ENCODE results near the gene CAGE1.
"Not testable (repeated sequence)": the region's sequence is repeated elsewhere in the genome, so short reads cannot be mapped to it uniquely, and the experiment has no call there.

Gene CAGE1

GRCh38 chr6:7339007-7339732 is 50.4 kb downstream of the CAGE1 start:
- not testable (repeated sequence) for H3F3A ChIP-seq (ENCODE audit: control insufficient read depth, insufficient read depth); H3K4me3 ChIP-seq (ENCODE audit: low read length); H3K79me2 ChIP-seq (ENCODE audit: control insufficient read depth, low read length); H3K27ac ChIP-seq (ENCODE audit: low read depth, low read length); H3K9me3 ChIP-seq (ENCODE audit: control insufficient read depth, insufficient read depth, low read length); H3K4me1 ChIP-seq (ENCODE audit: control insufficient read depth, low read length); H4K20me1 ChIP-seq (ENCODE audit: control insufficient read depth, insufficient read depth, low read depth, low read length); H3K36me3 ChIP-seq (ENCODE audit: control insufficient read depth, low read length); H3K9me2 ChIP-seq (replicated peaks; ENCODE audit: control insufficient read depth, low read length); H3K4me2 ChIP-seq (ENCODE audit: low read length)
- peak; percentile 59 for TF ChIP-seq CTCF (IDR thresholded peaks at IDR 0.05; ENCODE audit: low read depth, low read length, poor library complexity, severe bottlenecking)
- peaks cover 17% of the 10 kb centered on the region; the same call in 1 of the 2 replicates for H3K27me3 ChIP-seq (ENCODE audit: control insufficient read depth, low read length)

GRCh38 chr6:7338031-7338430 is 51.5 kb downstream of the CAGE1 start:
- Histone ChIP-seq H3K27ac (ENCODE audit: low read depth, low read length) (no peak overlapping the region), H3K4me1 (ENCODE audit: control insufficient read depth, low read length) (no peaks in the 10 kb centered on the region), H3K9me2 (replicated peaks; ENCODE audit: control insufficient read depth, low read length) (no peaks in the 10 kb centered on the region), H3K4me3 (ENCODE audit: low read length) (no peak overlapping the region), H3K4me2 (ENCODE audit: low read length) (no peak overlapping the region), H4K20me1 (ENCODE audit: control insufficient read depth, insufficient read depth, low read depth, low read length) (no peaks in the 10 kb centered on the region), H3F3A (ENCODE audit: control insufficient read depth, insufficient read depth) (no peaks in the 10 kb centered on the region), H3K36me3 (ENCODE audit: control insufficient read depth, low read length) (no peaks in the 10 kb centered on the region), H3K79me2 (ENCODE audit: control insufficient read depth, low read length) (no peaks in the 10 kb centered on the region), H3K9me3 (ENCODE audit: control insufficient read depth, insufficient read depth, low read length) (no peaks in the 10 kb centered on the region), H3K27me3 (ENCODE audit: control insufficient read depth, low read length) (peaks cover 17% of the 10 kb centered on the region; the same call in 1 of the 2 replicates)
- TF ChIP-seq EZH2phosphoT487 (IDR thresholded peaks at IDR 0.05; ENCODE audit: borderline replicate concordance, low read length) (no peak), CTCF (IDR thresholded peaks at IDR 0.05; ENCODE audit: low read depth, low read length, poor library complexity, severe bottlenecking) (no peak)

- H3K4me3 ChIP-seq (ENCODE audit: low read length) = no peak overlapping the region
Observed at GRCh38 chr6:7335519-7335918, 54.0 kb downstream of the CAGE1 start.

More at GRCh38 chr6:7335519-7335918, 54.0 kb downstream of the CAGE1 start:
- Histone ChIP-seq H3K9me2 (replicated peaks; ENCODE audit: control insufficient read depth, low read length) (no peaks in the 10 kb centered on the region), H3K4me2 (ENCODE audit: low read length) (no peak overlapping the region), H3K27ac (ENCODE audit: low read depth, low read length) (no peak overlapping the region), H3K27me3 (ENCODE audit: control insufficient read depth, low read length) (peaks cover 22% of the 10 kb centered on the region; the same call in 1 of the 2 replicates), H3K9me3 (ENCODE audit: control insufficient read depth, insufficient read depth, low read length) (no peaks in the 10 kb centered on the region), H3F3A (ENCODE audit: control insufficient read depth, insufficient read depth) (no peaks in the 10 kb centered on the region), H4K20me1 (ENCODE audit: control insufficient read depth, insufficient read depth, low read depth, low read length) (no peaks in the 10 kb centered on the region), H3K36me3 (ENCODE audit: control insufficient read depth, low read length) (no peaks in the 10 kb centered on the region), H3K79me2 (ENCODE audit: control insufficient read depth, low read length) (no peaks in the 10 kb centered on the region), H3K4me1 (ENCODE audit: control insufficient read depth, low read length) (no peaks in the 10 kb centered on the region)
- TF ChIP-seq CTCF (IDR thresholded peaks at IDR 0.05; ENCODE audit: low read depth, low read length, poor library complexity, severe bottlenecking) = no peak
